Measurements from ENCODE around the gene SLC2A8. TPM values are rescaled to one million over a fixed set of nuclear protein-coding genes. Genes with fewer than 3 reads are reported as not detected.

SLC2A8 gene
- total RNA-seq, 1 donor from 2014 or later, result 5.9 TPM

- DNase-seq (ENCODE audit: low read depth in 2 of 2), result no peak
Observed at GRCh38 chr9:127457191-127457878, 60.4 kb downstream of the SLC2A8 start.

Other genes starting within 250 kb of the SLC2A8 start
- 2.3 and 3.3 TPM in 2 replicates for gene GARNL3, start 132.4 kb upstream of the SLC2A8 start, total RNA-seq
- 6.5 and 8.1 TPM in 2 replicates for gene ZNF79, start 27.2 kb downstream of the SLC2A8 start, total RNA-seq
- gene RPL12, start 54.2 kb downstream of the SLC2A8 start, total RNA-seq, result 1,203 and 1,395 TPM in 2 replicates
- 8.6 and 10.5 TPM in 2 replicates for gene LRSAM1, start 54.3 kb downstream of the SLC2A8 start, total RNA-seq
- gene STXBP1, start 215.1 kb downstream of the SLC2A8 start, total RNA-seq, result 10.8 and 13.0 TPM in 2 replicates